RWPE2 (cell line): Measurements from ENCODE around the gene SLC39A1.

ENCODE experiments used
- ATAC-seq: fragments of 200-7000 bp; cut with Tn5 transposase; 3 replicates; pipeline ENCODE4 v1.9.1; 2021; ENCODE audit warnings: low read depth
- DNase-seq: peaks from one replicate; pipeline ENCODE4 v3.0.0-alpha.2; 2020; ENCODE audit warnings: low spot score
- H3K27ac ChIP-seq: fragments of 450-650 bp; 2 replicates; pipeline ENCODE4 v1.5.1; 2017; ENCODE audit warnings: mild to moderate bottlenecking; ENCODE audit not compliant: poor library complexity, severe bottlenecking
- H3K27me3 ChIP-seq: fragments of 250-450 bp; sonication (Bioruptor Pico); 2 replicates; pipeline ENCODE4 v1.5.1; 2021; ENCODE audit warnings: mild to moderate bottlenecking, moderate library complexity; ENCODE audit not compliant: insufficient read depth, poor library complexity, severe bottlenecking
- H3K36me3 ChIP-seq: fragments of 250-450 bp; sonication (Bioruptor Pico); 2 replicates; pipeline ENCODE4 v1.5.1; 2020; ENCODE audit warnings: low read depth, mild to moderate bottlenecking, moderate library complexity
- H3K4me1 ChIP-seq: fragments of 250-450 bp; sonication (Bioruptor Pico); 2 replicates; pipeline ENCODE4 v1.5.1; 2021; ENCODE audit warnings: mild to moderate bottlenecking, moderate library complexity; ENCODE audit not compliant: insufficient read depth, poor library complexity, severe bottlenecking
- H3K4me3 ChIP-seq: fragments of 250-450 bp; sonication (Bioruptor Pico); 2 replicates; pipeline ENCODE4 v1.5.1; 2021; ENCODE audit warnings: mild to moderate bottlenecking, moderate library complexity; ENCODE audit not compliant: severe bottlenecking
- H3K9me3 ChIP-seq: fragments of 250-450 bp; sonication (Bioruptor Pico); 2 replicates; pipeline ENCODE4 v1.5.1; 2021; ENCODE audit warnings: mild to moderate bottlenecking, moderate library complexity; ENCODE audit not compliant: severe bottlenecking
- CTCF ChIP-seq: fragments of 450-650 bp; IDR thresholded peaks from one replicate; pipeline ENCODE4 v1.5.1; 2017; ENCODE audit warnings: mild to moderate bottlenecking, moderate library complexity; ENCODE audit not compliant: poor library complexity, severe bottlenecking

The SLC39A1 gene

GRCh38 chr1:153995640-153996039 is 32.3 kb upstream of the SLC39A1 start:
- no peak overlapping the region for H3K27ac ChIP-seq

DNA sequence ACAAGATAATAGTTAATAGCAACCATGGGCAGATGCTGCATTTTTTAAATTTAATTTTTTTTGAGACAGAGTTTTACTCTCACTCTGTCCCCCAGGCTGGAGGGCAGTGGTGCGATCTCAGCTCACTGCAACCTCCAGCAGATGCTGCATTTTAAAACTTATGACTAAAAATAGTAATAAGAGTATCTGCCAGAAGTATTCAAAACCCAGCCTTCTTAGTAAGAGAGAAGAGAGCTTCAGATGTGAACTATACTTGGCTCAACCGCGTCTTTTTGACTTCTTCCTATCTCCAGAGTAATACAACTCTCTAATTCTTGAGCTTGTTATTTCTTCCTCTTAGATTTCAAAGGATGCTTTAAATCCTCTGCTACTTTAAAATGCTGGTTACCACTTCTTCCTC is 31.9 kb upstream of the SLC39A1 start:
- no peak for TF ChIP-seq CTCF
- H3K27me3 ChIP-seq = no peaks in the 10 kb centered on the region
- H3K4me1 ChIP-seq = peaks cover 8% of the 10 kb centered on the region
- H3K9me3 ChIP-seq = no peaks in the 10 kb centered on the region
- peaks cover 46% of the 10 kb centered on the region for H3K36me3 ChIP-seq
- no peak for ATAC-seq
- no peak overlapping the region for H3K27ac ChIP-seq
- no peak for DNase-seq
- H3K4me3 ChIP-seq = no peak overlapping the region

More at GRCh38 chr1:153995640-153996039, 32.3 kb upstream of the SLC39A1 start:
- peaks cover 46% of the 10 kb centered on the region for H3K36me3 ChIP-seq
- H3K27me3 ChIP-seq = no peaks in the 10 kb centered on the region
- no peaks in the 10 kb centered on the region for H3K9me3 ChIP-seq
- TF ChIP-seq CTCF = no peak
- DNase-seq (no peak), ATAC-seq (no peak)
- no peak overlapping the region for H3K4me3 ChIP-seq
- H3K4me1 ChIP-seq = peaks cover 6% of the 10 kb centered on the region

- ATAC-seq = no peak
- Histone ChIP-seq H3K36me3 (peaks cover 46% of the 10 kb centered on the region), H3K9me3 (no peaks in the 10 kb centered on the region), H3K4me3 (peak overlapping the region; percentile 84), H3K4me1 (peaks cover 14% of the 10 kb centered on the region), H3K27me3 (no peaks in the 10 kb centered on the region), H3K27ac (peak overlapping the region; percentile 74)
- DNase-seq = no peak
- no peak for TF ChIP-seq CTCF
These were observed 28.5 kb upstream of the SLC39A1 start for GRCh38 chr1:153991806-153992205.

- H3K27me3 ChIP-seq = no peaks in the 10 kb centered on the region
- no peak for TF ChIP-seq CTCF
- DNase-seq = no peak
- peak overlapping the region; percentile 84 for H3K4me3 ChIP-seq
- H3K4me1 ChIP-seq = peaks cover 18% of the 10 kb centered on the region
- no peaks in the 10 kb centered on the region for H3K9me3 ChIP-seq
- peak overlapping the region; percentile 74 for H3K27ac ChIP-seq
- ATAC-seq = no peak
- H3K36me3 ChIP-seq = peaks cover 46% of the 10 kb centered on the region
These were observed 27.9 kb upstream of the SLC39A1 start for GRCh38 chr1:153991151-153991630.

GRCh38 chr1:153990468-153991150 is 27.3 kb upstream of the SLC39A1 start, which contains the start of gene RPS27:
Gene RPS27, plus strand, starts transcription at chr1:153990762. Its CDS starts 35 bp downstream, at chr1:153990797.
- TF ChIP-seq CTCF = no peak
- DNase-seq = peak; percentile 92
- no peaks in the 10 kb centered on the region for H3K9me3 ChIP-seq
- ATAC-seq = peak; percentile 37
- H3K27me3 ChIP-seq = no peaks in the 10 kb centered on the region
- peak within 1 kb of the TSS; percentile 74 for H3K27ac ChIP-seq
- peaks cover 45% of the 10 kb centered on the region for H3K36me3 ChIP-seq
- peak within 1 kb of the TSS; percentile 84 for H3K4me3 ChIP-seq
- peaks cover 18% of the 10 kb centered on the region for H3K4me1 ChIP-seq
